Stimulated activated CD8-positive, alpha-beta memory T cell treated with anti-CD3 and anti-CD28 coated beads, Interleukin-12 subunit alpha, Interleukin-12 subunit beta, amount 100 ng/mL, for 24 hours (primary cell): ENCODE data around the gene KCTD5.
"Not testable (repeated sequence)": the region's sequence is repeated elsewhere in the genome, so short reads cannot be mapped to it uniquely, and the experiment has no call there.

Source experiments
- DNase-seq: peaks from one replicate; pipeline ENCODE4 v3.0.0-alpha.2; 2020; ENCODE audit errors: extremely low read depth

KCTD5 gene

DNA sequence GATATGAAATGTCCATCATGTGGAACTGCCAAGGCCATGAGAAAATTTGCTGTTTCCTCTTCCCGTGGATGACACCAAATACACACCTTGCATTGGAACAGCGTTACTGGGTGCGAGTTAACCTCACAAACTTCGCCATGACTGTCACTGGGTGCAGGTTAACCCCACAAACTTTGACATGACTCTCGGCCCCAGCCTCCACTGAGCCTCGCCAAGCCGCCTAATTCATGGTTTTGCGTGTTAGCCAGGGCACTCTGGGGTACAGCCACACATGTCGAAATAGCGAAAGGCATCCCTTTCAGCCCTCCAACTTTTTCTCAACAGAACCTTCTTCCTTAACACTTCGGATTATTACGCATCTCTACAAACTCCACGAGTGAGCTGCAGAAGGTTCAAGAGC, 10.6 kb upstream of the KCTD5 start:
- DNase-seq = no peak

DNA sequence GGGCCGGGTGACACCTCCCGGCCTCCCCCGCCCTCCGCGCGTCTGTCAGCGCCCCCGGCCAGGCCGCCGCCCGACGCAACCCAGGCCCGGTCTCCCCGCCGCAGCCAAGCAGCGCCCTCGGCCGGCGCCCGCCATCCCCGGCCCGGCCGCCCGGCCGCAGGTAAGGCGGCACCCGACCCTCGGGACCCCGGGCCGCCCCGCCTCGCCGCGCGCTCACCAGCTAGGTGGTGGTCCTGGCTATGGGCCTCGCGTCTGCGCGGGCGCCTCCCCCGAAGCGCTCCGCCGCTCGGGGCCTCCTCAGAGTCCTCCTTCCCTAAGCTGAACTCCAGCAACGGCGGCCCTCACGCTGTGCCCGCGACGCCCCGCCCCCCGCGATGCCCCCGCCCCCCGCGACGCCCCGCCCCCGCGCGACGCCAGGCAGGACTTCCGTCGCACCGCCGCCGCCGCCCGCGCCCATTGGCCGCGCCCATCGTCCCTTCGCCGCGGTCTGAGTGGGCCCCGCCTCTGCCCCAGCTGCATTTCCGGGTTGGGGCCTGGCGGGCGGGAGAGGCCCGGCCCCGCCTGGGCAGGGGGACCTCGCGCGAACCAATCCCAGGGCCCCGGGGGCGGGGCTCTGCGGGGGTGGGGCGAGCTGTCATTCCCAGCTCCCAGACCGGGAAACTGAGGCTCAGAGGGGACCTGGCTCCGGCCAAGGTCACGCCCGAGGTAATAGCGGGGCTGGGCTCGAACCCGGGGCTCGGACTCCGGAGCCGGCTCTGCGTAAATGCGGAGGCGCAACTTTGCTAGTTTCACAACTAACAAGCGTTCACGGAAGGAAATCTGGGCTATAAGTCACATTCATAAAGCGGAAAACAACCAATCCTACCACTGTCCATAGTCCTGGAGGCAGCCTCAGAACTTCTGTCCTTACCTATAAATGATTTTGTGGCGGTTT, 9.0 kb upstream of the KCTD5 start:
- DNase-seq = peak; percentile 83

- DNase-seq = no peak
Observed at GRCh38 chr16:2675021-2675420, 7.3 kb upstream of the KCTD5 start.

- no peak for DNase-seq
Observed at GRCh38 chr16:2675714-2676113, 6.6 kb upstream of the KCTD5 start.

DNA sequence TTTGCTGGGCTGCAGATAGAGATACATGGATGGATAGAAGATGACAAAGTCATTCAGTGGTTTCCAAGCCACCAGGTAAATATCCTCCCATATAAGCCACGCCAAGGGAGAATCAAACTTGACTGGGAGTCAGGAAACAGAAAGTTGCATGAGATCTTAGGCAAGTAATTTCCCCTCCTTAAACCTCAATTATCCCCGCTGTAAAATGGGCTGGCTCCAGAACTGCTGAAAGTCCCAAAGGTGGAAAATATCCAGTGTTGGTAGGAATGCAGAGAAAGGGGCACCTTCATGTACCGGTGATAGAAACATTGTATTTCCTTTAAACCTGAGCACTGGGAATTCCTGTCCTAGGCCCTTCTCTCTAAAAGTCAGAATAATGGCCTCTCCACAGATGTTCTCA, 5.4 kb upstream of the KCTD5 start:
- not testable (repeated sequence) for DNase-seq

- not testable (repeated sequence) for DNase-seq
Observed at GRCh38 chr16:2678206-2678965, 3.9 kb upstream of the KCTD5 start.

GRCh38 chr16:2679902-2680301, 2.4 kb upstream of the KCTD5 start:
- DNase-seq = not testable (repeated sequence)

- not testable (repeated sequence) for DNase-seq
Observed at GRCh38 chr16:2680360-2680759, 2.0 kb upstream of the KCTD5 start.

GRCh38 chr16:2683041-2683440, 718 bp downstream of the KCTD5 start:
- not testable (repeated sequence) for DNase-seq

- DNase-seq = not testable (repeated sequence)
Observed at GRCh38 chr16:2686075-2686474, 3.8 kb downstream of the KCTD5 start.

DNA sequence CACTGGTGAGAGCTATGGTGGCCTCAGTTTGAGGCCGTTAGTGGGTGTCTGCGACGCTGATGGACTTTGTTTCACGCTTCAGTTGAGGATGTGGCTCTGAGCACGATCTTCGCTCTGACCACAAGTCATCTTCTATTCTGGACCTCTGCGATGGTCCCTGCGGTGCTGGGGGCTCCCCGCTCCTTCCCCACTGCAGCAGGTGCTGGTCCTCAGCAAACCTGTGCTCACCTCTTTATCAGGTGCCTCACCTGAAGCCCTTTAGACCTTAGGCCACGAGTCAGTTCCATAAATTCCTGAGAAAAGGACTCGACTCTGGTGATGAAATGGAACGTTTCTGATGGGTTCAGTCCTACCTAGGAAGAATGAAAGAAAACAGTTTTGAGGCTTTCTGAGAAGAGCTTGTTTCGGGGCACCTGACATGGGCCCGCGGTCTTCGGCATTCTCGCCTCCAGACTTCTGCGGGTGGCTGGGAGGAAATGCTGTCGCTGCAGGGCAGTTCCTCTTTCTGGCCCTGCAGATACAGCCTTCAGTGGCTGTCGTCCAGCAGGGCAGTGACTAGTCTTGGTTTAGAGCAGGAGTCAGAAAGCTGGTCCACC, 4.7 kb downstream of the KCTD5 start:
- no peak for DNase-seq

GRCh38 chr16:2687531-2688308, 5.4 kb downstream of the KCTD5 start:
- no peak for DNase-seq

GRCh38 chr16:2689422-2689821, 7.1 kb downstream of the KCTD5 start:
- not testable (repeated sequence) for DNase-seq

DNA sequence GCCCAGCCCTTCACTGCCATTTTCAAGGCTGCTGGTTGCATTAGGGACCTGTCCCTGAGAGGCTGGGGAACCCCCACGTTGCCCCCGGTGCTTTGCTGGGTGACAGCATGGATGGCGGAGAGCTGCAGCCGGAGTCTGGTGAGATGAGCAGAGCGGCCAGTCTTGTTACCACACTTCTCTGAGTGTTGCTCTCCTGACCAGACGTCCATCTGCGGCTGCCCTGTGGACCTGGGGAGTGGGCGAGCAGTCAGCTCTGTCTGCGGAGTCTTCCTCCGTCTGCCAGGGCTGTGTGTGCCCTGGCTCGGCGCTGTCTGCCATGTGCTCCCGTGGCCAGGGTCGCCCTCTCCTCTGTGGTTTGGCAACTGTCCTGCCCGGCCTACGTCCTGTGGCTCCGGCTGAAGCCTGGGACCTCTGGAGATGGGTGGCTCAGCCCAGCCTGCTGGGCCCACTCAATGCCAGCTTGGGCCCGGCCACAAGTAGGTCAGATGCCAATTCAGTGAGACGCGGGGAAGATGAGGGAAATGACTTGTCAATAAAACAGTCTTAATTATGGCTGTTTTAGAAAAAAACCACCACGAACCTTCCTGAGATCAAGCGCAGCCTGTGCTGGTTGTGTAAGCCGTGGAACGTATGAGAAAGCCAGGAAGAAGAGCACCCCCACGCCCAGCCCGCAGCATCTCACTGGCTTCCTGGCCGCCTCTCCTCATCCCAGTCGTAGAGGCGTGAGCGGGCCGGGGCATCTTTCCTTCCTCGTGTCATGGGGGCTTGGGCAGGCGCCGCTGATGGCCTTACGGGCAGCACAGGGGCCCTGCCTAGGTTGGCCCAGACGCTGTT, 7.9 kb downstream of the KCTD5 start:
- no peak for DNase-seq

DNA sequence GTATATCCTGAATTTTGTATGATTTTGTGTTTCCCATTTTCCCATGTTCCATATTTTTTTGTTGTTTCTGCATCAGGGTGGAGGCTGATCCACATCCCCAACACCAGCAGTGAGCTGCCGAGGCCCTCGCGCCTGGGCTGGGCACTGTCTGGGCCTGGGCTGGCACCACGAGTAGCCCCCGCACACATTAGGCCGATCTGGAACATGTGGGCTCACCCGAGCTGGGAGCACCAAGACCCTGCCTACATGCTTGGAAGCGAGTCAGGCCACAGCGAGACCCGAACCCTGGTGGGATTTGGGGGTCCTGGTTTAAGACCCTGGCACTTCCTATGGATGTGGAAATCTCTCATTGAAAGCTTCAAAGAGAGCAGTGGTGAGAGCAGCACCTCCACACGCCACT, 8.5 kb downstream of the KCTD5 start:
- no peak for DNase-seq

DNA sequence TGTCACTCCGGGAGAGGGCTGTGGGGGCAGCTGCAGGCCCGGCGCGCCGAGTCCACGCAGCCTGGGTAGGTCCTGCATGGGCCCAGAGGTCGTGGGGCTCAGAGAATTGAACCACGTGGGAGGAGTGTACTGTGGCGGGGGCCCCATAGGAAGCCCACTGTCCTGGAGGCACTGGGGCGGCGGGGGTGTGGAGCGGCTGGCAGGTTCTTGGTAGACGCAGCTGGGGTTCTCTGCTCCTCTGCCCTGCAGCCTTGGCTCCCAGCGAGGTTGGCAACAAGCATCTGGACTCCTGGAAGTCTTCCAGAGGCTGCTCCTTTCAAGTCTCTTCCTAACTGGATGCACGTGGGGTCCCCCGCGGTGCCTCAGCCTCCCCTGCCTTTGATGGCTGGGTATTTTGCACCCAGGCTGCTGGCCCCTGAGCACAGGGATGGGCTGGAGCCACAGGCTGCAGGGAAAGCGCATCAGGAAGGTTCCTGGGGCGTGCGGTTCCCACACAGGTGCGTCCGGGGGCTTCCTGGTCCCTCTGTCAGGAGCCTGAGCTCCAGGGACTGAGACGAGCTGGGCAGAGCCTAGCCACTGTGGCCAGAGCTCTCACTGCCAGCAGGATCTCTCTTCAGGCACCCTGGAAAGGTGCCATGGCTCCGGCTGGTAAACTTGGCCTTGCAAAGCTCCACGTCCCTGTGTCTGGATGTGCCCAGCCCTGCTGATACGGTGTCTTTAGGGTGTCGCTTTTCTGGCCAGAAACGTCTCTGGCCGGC, 9.3 kb downstream of the KCTD5 start:
- DNase-seq = no peak

- DNase-seq = no peak
Observed at GRCh38 chr16:2692251-2692947, 10.1 kb downstream of the KCTD5 start.

GRCh38 chr16:2692948-2693651, 10.8 kb downstream of the KCTD5 start:
- DNase-seq = no peak
